Measurements from ENCODE around the gene ATP9B. TPM values are rescaled to one million over a fixed set of nuclear protein-coding genes. Genes with fewer than 3 reads are reported as not detected.

Gene ATP9B
- total and polyA plus RNA-seq, 3 donors from 2014 or later, result 32.4 to 113 (median 78.2) TPM

GRCh38 chr18:79210002-79210910, 141.1 kb downstream of the ATP9B start:
- WGBS, 2 donors, result 84 to 94% methylated on average over 10 to 16 of the region's 16 CpGs
- no peak for DNase-seq

GRCh38 chr18:79211844-79212243, 142.7 kb downstream of the ATP9B start:
- WGBS, 2 donors, result 84 to 88% methylated on average over 5 of the region's 5 CpGs
- Histone ChIP-seq H3K36me3 (ENCODE audit: low read depth, missing control alignments) (no peaks in the 10 kb centered on the region), H3K27me3 (no peaks in the 10 kb centered on the region), H3K9me3 (no peaks in the 10 kb centered on the region), H3K4me3 (no peak overlapping the region), H3K27ac (no peak overlapping the region), H3K4me1 (peaks cover 17% of the 10 kb centered on the region)
- DNase-seq, result no peak
- intact Hi-C loops (cut with DNase I; ENCODE audit: low total_unique reads), result no loop called here
- TF ChIP-seq POLR2A (IDR thresholded peaks at IDR 0.05), result no peak

More at GRCh38 chr18:79210002-79210910, 141.1 kb downstream of the ATP9B start:
- no peak overlapping the region for H3K27ac ChIP-seq
- H3K4me3 ChIP-seq, result no peak overlapping the region
- no peaks in the 10 kb centered on the region for H3K27me3 ChIP-seq
- TF ChIP-seq CTCF (IDR thresholded peaks at IDR 0.05) (no peak), POLR2A (IDR thresholded peaks at IDR 0.05) (no peak)
- H3K9me3 ChIP-seq, result no peaks in the 10 kb centered on the region
- H3K36me3 ChIP-seq (ENCODE audit: low read depth, missing control alignments), result no peaks in the 10 kb centered on the region
- intact Hi-C loops (cut with DNase I; ENCODE audit: low total_unique reads), result no loop called here
- peaks cover 8% of the 10 kb centered on the region for H3K4me1 ChIP-seq

GRCh38 chr18:79214056-79214455, 144.9 kb downstream of the ATP9B start:
- H3K9me3 ChIP-seq, result no peaks in the 10 kb centered on the region
- no peaks in the 10 kb centered on the region for H3K36me3 ChIP-seq (ENCODE audit: low read depth, missing control alignments)
- H3K4me3 ChIP-seq, result no peak overlapping the region
- peaks cover 22% of the 10 kb centered on the region for H3K4me1 ChIP-seq
- intact Hi-C loops (cut with DNase I; ENCODE audit: low total_unique reads), result no loop called here
- no peak for DNase-seq
- WGBS, 2 donors, result 93 to 95% methylated on average over 3 of the region's 3 CpGs
- H3K27me3 ChIP-seq, result no peaks in the 10 kb centered on the region
- no peak overlapping the region for H3K27ac ChIP-seq
- TF ChIP-seq CTCF (IDR thresholded peaks at IDR 0.05) (no peak), POLR2A (IDR thresholded peaks at IDR 0.05) (no peak)

- H3K4me1 ChIP-seq, result peaks cover 18% of the 10 kb centered on the region
- no peaks in the 10 kb centered on the region for H3K9me3 ChIP-seq
- intact Hi-C loops (cut with DNase I; ENCODE audit: low total_unique reads), result no loop called here
- no peak for TF ChIP-seq POLR2A (IDR thresholded peaks at IDR 0.05)
- TF ChIP-seq CTCF (IDR thresholded peaks at IDR 0.05), result no peak
- 25 to 44% methylated on average over 6 of the region's 6 CpGs for WGBS, 2 donors
- H3K4me3 ChIP-seq, result no peak overlapping the region
- H3K36me3 ChIP-seq (ENCODE audit: low read depth, missing control alignments), result no peaks in the 10 kb centered on the region
- no peaks in the 10 kb centered on the region for H3K27me3 ChIP-seq
- H3K27ac ChIP-seq, result no peak overlapping the region
- no peak for DNase-seq
Observed at GRCh38 chr18:79216176-79216575, 147.0 kb downstream of the ATP9B start.

- no peak for DNase-seq
- TF ChIP-seq CTCF (IDR thresholded peaks at IDR 0.05), result no peak
- no peak for TF ChIP-seq POLR2A (IDR thresholded peaks at IDR 0.05)
- Histone ChIP-seq H3K36me3 (ENCODE audit: low read depth, missing control alignments) (no peaks in the 10 kb centered on the region), H3K4me1 (peaks cover 18% of the 10 kb centered on the region), H3K27me3 (no peaks in the 10 kb centered on the region), H3K27ac (no peak overlapping the region), H3K9me3 (no peaks in the 10 kb centered on the region), H3K4me3 (no peak overlapping the region)
- intact Hi-C loops (cut with DNase I; ENCODE audit: low total_unique reads), result no loop called here
- WGBS, 2 donors, result 88 to 91% methylated on average over 18 to 19 of the region's 19 CpGs
Observed at GRCh38 chr18:79217979-79218604, 148.9 kb downstream of the ATP9B start.
